K562 (cell line): ENCODE data around the gene RAB4B. TPM values are rescaled to one million over a fixed set of nuclear protein-coding genes. Genes with fewer than 3 reads are reported as not detected.

Experiments
- CBX3 ChIP-seq, 2 experiments: IDR thresholded peaks; 1 replicate in 1 of 2; 2 replicates in 1 of 2; pipeline ENCODE4 v1.6.1; 2012; ENCODE audit warnings: inconsistent platforms in 2 of 2, low read length in 2 of 2, borderline replicate concordance in 1 of 2, control low read depth in 1 of 2
- CC2D1A ChIP-seq: fragments of 450-650 bp; IDR thresholded peaks from 2 replicates; pipeline ENCODE4 v1.6.1; 2017; ENCODE audit warnings: mild to moderate bottlenecking
- ELF2 ChIP-seq: fragments of 250-450 bp; sonication (Bioruptor Pico); IDR thresholded peaks from 2 replicates; pipeline ENCODE4 v1.5.0; 2021; ENCODE audit warnings: mild to moderate bottlenecking
- FOXM1 ChIP-seq, 2 experiments: fragments of 450-650 bp in 1 of 2; sonication (generic) in 1 of 2; formaldehyde crosslinking in 1 of 2; IDR thresholded peaks; 2 replicates each; pipeline versions ENCODE4 v1.6.1 to v1.9.0; 2017 to 2022; ENCODE audit warnings: low read depth in 2 of 2, mild to moderate bottlenecking in 2 of 2, missing genetic modification reagents in 1 of 2, moderate library complexity in 1 of 2
- HIVEP1 ChIP-seq: fragments of 250-450 bp; sonication (Bioruptor Pico); IDR thresholded peaks from 2 replicates; pipeline ENCODE4 v1.4.0; 2020; ENCODE audit warnings: mild to moderate bottlenecking
- HNRNPUL1 ChIP-seq: fragments of 200-400 bp; formaldehyde crosslinking; IDR thresholded peaks from 2 replicates; pipeline ENCODE4 v1.6.1; 2017; ENCODE audit warnings: low read length
- JUND ChIP-seq, 2 experiments: IDR thresholded peaks; 2 replicates in 1 of 2; 3 replicates in 1 of 2; pipeline ENCODE4 v1.6.1; 2011; ENCODE audit warnings: borderline replicate concordance in 2 of 2, low read depth in 2 of 2, low read length in 2 of 2, improper control_type of control experiment in 1 of 2, missing biosample characterization in 1 of 2, missing genetic modification characterization in 1 of 2, missing genetic modification reagents in 1 of 2
- MEF2A ChIP-seq: IDR thresholded peaks from 2 replicates; pipeline ENCODE4 v1.6.1; 2011; ENCODE audit warnings: low read depth, mild to moderate bottlenecking, low read length, moderate library complexity; ENCODE audit not compliant: control insufficient read depth
- MYBL2 ChIP-seq, 2 experiments: fragments of 450-650 bp in 1 of 2; sonication (generic) in 1 of 2; formaldehyde crosslinking in 1 of 2; IDR thresholded peaks; 2 replicates each; pipeline versions ENCODE4 v1.6.1 to v1.8.1; 2017 to 2022; ENCODE audit warnings: borderline replicate concordance in 1 of 2, inconsistent platforms in 1 of 2, low read depth in 1 of 2, mild to moderate bottlenecking in 1 of 2, missing genetic modification reagents in 1 of 2, moderate library complexity in 1 of 2
- PHF20 ChIP-seq: fragments of 450-650 bp; IDR thresholded peaks from 2 replicates; pipeline ENCODE4 v1.6.1; 2018; ENCODE audit not compliant: partially characterized antibody
- POLR2B ChIP-seq: fragments of 450-650 bp; IDR thresholded peaks from 2 replicates; pipeline ENCODE4 v1.6.1; 2018; ENCODE audit warnings: low read depth; ENCODE audit not compliant: partially characterized antibody
- TBP ChIP-seq: optimal IDR thresholded peaks from 2 replicates; pipeline ENCODE3; 2011; ENCODE audit warnings: low read depth, low read length, improper control_type of control experiment
- TRIM28 ChIP-seq: fragments of 450-650 bp; IDR thresholded peaks from 2 replicates; pipeline ENCODE4 v1.6.1; 2017
- YBX1 ChIP-seq: fragments of 450-650 bp; IDR thresholded peaks from 2 replicates; pipeline ENCODE4 v1.7.1; 2016; ENCODE audit warnings: mild to moderate bottlenecking
- polyA plus RNA-seq, 8 experiments: library from polyadenylated mRNA; depleted of rRNA in 4 of 8; stranded (reverse) in 5 of 8; unstranded in 3 of 8; fragments of >200 nt; fragmentation: Nextera tagmentation in 2 of 8; fragmentation: Illumina TruSeq in 1 of 8; extraction: Ambion mirVana in 2 of 8; extraction: Trizol in 1 of 8; gene quantifications; 2 replicates each; pipeline versions ENCODE4 v1.2.1 to v1.2.3, GENCODE V29; 2011 to 2014; ENCODE audit warnings: inconsistent platforms in 1 of 8, missing spikeins in 1 of 8
- total RNA-seq, 7 experiments: library from RNA; depleted of rRNA in 6 of 7; stranded (reverse); fragments of >200 nt in 6 of 7; fragmentation: Illumina TruSeq in 2 of 7; extraction: Trizol in 2 of 7; gene quantifications; 2 replicates each; pipeline versions ENCODE4 v1.2.1 to v1.2.3, GENCODE V29; 2011 to 2021; ENCODE audit warnings: low replicate concordance in 1 of 7
- TF ChIP-seq, protein P1 (sequence below), 2 experiments: fragments of 450-650 bp; IDR thresholded peaks; 2 replicates each; pipeline ENCODE4 v1.6.1; 2018; ENCODE audit warnings: mild to moderate bottlenecking in 2 of 2, low read depth in 1 of 2; ENCODE audit not compliant: partially characterized antibody in 2 of 2
- TF ChIP-seq, protein P2 (sequence below): fragments of 450-650 bp; IDR thresholded peaks from 2 replicates; pipeline ENCODE4 v1.6.1; 2017; ENCODE audit warnings: antibody characterized with exemption, mild to moderate bottlenecking
- TF ChIP-seq, protein P3 (sequence below), 2 experiments: fragments of 450-650 bp; conservative IDR thresholded peaks; 2 replicates each; pipeline ENCODE4 v1.6.1; 2017; ENCODE audit warnings: mild to moderate bottlenecking in 2 of 2, moderate library complexity in 2 of 2

Gene RAB4B
- total and polyA plus RNA-seq, 9 of the 15 experiments (the other 6 are each of a cell fraction or from before 2014, with no cell fraction given), result 0.28 to 20.4 (median 9.0) TPM

- TF ChIP-seq, protein P1, sequence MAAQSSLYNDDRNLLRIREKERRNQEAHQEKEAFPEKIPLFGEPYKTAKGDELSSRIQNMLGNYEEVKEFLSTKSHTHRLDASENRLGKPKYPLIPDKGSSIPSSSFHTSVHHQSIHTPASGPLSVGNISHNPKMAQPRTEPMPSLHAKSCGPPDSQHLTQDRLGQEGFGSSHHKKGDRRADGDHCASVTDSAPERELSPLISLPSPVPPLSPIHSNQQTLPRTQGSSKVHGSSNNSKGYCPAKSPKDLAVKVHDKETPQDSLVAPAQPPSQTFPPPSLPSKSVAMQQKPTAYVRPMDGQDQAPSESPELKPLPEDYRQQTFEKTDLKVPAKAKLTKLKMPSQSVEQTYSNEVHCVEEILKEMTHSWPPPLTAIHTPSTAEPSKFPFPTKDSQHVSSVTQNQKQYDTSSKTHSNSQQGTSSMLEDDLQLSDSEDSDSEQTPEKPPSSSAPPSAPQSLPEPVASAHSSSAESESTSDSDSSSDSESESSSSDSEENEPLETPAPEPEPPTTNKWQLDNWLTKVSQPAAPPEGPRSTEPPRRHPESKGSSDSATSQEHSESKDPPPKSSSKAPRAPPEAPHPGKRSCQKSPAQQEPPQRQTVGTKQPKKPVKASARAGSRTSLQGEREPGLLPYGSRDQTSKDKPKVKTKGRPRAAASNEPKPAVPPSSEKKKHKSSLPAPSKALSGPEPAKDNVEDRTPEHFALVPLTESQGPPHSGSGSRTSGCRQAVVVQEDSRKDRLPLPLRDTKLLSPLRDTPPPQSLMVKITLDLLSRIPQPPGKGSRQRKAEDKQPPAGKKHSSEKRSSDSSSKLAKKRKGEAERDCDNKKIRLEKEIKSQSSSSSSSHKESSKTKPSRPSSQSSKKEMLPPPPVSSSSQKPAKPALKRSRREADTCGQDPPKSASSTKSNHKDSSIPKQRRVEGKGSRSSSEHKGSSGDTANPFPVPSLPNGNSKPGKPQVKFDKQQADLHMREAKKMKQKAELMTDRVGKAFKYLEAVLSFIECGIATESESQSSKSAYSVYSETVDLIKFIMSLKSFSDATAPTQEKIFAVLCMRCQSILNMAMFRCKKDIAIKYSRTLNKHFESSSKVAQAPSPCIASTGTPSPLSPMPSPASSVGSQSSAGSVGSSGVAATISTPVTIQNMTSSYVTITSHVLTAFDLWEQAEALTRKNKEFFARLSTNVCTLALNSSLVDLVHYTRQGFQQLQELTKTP (IDR thresholded peaks at IDR 0.05; ENCODE audit: low read depth in 1 of 2, partially characterized antibody in 2 of 2), result peak in 1 of 2 experiments; percentile 45
- TF ChIP-seq ELF2, result no peak
- TF ChIP-seq JUND (IDR thresholded peaks at IDR 0.05; ENCODE audit: borderline replicate concordance, low read depth, low read length), result 0 out of 2 replicates have a peak, but pooled peaks have one; percentile 3
- TF ChIP-seq JUND (tag; IDR thresholded peaks at IDR 0.05; ENCODE audit: borderline replicate concordance, low read depth, low read length), result no peak
- peak; percentile 80 for TF ChIP-seq POLR2B
- no peak for TF ChIP-seq TRIM28
- TF ChIP-seq, protein P2, sequence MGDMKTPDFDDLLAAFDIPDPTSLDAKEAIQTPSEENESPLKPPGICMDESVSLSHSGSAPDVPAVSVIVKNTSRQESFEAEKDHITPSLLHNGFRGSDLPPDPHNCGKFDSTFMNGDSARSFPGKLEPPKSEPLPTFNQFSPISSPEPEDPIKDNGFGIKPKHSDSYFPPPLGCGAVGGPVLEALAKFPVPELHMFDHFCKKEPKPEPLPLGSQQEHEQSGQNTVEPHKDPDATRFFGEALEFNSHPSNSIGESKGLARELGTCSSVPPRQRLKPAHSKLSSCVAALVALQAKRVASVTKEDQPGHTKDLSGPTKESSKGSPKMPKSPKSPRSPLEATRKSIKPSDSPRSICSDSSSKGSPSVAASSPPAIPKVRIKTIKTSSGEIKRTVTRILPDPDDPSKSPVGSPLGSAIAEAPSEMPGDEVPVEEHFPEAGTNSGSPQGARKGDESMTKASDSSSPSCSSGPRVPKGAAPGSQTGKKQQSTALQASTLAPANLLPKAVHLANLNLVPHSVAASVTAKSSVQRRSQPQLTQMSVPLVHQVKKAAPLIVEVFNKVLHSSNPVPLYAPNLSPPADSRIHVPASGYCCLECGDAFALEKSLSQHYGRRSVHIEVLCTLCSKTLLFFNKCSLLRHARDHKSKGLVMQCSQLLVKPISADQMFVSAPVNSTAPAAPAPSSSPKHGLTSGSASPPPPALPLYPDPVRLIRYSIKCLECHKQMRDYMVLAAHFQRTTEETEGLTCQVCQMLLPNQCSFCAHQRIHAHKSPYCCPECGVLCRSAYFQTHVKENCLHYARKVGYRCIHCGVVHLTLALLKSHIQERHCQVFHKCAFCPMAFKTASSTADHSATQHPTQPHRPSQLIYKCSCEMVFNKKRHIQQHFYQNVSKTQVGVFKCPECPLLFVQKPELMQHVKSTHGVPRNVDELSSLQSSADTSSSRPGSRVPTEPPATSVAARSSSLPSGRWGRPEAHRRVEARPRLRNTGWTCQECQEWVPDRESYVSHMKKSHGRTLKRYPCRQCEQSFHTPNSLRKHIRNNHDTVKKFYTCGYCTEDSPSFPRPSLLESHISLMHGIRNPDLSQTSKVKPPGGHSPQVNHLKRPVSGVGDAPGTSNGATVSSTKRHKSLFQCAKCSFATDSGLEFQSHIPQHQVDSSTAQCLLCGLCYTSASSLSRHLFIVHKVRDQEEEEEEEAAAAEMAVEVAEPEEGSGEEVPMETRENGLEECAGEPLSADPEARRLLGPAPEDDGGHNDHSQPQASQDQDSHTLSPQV, result peak; percentile 56; the same call in 1 of the 2 replicates
- TF ChIP-seq CC2D1A, result 0 out of 2 replicates have a peak, but pooled peaks have one; percentile 36
- TF ChIP-seq MEF2A, result no peak
- TF ChIP-seq YBX1, result no peak
- TF ChIP-seq CBX3 (IDR thresholded peaks at IDR 0.05; ENCODE audit: borderline replicate concordance in 1 of 2, low read length in 2 of 2), result no peak
- TF ChIP-seq, protein P3, sequence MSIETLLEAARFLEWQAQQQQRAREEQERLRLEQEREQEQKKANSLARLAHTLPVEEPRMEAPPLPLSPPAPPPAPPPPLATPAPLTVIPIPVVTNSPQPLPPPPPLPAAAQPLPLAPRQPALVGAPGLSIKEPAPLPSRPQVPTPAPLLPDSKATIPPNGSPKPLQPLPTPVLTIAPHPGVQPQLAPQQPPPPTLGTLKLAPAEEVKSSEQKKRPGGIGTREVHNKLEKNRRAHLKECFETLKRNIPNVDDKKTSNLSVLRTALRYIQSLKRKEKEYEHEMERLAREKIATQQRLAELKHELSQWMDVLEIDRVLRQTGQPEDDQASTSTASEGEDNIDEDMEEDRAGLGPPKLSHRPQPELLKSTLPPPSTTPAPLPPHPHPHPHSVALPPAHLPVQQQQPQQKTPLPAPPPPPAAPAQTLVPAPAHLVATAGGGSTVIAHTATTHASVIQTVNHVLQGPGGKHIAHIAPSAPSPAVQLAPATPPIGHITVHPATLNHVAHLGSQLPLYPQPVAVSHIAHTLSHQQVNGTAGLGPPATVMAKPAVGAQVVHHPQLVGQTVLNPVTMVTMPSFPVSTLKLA (conservative IDR thresholded peaks at IDR 0.05), result peak; percentile 72 to 90; a peak in 3 of 4 replicates
- no peak for TF ChIP-seq MYBL2 (IDR thresholded peaks at IDR 0.05; ENCODE audit: low read depth)
- TF ChIP-seq MYBL2 (CRISPR knock-in tag; IDR thresholded peaks at IDR 0.05; ENCODE audit: borderline replicate concordance), result no peak
- 0 out of 2 replicates have a peak, but pooled peaks have one; percentile 10 for TF ChIP-seq HIVEP1
- no peak for TF ChIP-seq FOXM1 (IDR thresholded peaks at IDR 0.05; ENCODE audit: low read depth)
- no peak for TF ChIP-seq FOXM1 (CRISPR knock-in tag; IDR thresholded peaks at IDR 0.05; ENCODE audit: low read depth)
- peak; percentile 70 for TF ChIP-seq TBP
- TF ChIP-seq PHF20, result peak; percentile 40
- TF ChIP-seq HNRNPUL1, result no peak
Observed at GRCh38 chr19:40750874-40751537, 27.0 kb upstream of the RAB4B start, which contains the start of gene SNRPA (continued).
